ENCODE data around the gene AGT. TPM values are rescaled to one million over a fixed set of nuclear protein-coding genes. Genes with fewer than 3 reads are reported as not detected.
A peak's percentile ranks its signal among the peaks of the same experiment; 100 is the strongest.

The AGT gene
- total and polyA plus RNA-seq, 2 experiments from 2014 or later: 0.11 TPM; not detected in 1

DNA sequence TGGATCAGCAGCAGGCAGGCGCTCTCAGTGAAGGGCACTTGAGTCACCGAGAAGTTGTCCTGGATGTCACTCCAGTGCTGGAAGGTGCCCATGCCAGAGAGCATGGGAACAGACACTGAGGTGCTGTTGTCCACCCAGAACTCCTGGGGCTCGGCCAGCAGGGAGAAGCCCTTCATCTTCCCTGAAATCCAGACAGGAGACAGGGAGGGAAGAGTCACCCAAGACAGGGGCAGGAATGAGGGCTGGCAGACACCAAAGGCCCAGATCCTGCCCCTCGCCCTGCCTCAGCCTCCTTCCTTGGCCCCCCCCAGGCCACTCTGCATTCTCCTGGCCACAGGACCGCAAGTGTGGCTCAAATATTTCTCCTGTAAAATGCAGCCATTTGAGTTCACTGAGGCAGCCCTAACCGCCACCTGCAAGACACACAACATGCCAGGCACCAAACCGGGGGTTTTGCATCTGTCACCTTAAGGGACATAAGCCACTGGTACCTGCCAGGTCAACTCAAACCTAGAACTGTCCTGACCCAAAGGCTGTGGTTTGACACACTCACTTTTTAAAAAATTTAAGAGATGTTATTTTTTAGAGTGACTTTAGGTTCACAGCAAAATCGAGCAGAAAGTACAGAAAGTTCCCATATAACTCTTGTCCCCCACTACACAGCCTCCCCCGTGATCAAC is 7.8 kb downstream of the AGT start:
- no peaks in the 10 kb centered on the region for H3K79me2 ChIP-seq (replicated peaks; ENCODE audit: insufficient read depth)
- Mint-ChIP-seq H3K4me3 (no peak overlapping the region), H3K36me3 (ENCODE audit: low read depth) (no peaks in the 10 kb centered on the region), H3K4me1 (peaks cover 7% of the 10 kb centered on the region), H3K27me3 (ENCODE audit: insufficient read depth, low read depth, poor library complexity) (peaks cover 10% of the 10 kb centered on the region), H3K27ac (no peak overlapping the region), H3K9me3 (no peaks in the 10 kb centered on the region)
- no peaks in the 10 kb centered on the region for H3F3A ChIP-seq (replicated peaks; ENCODE audit: low read depth)
- H3K27me3 ChIP-seq (ENCODE audit: insufficient read depth): no peaks in the 10 kb centered on the region
- no peaks in the 10 kb centered on the region for H3K36me3 ChIP-seq (ENCODE audit: insufficient read depth)
- no peak for TF ChIP-seq REST (IDR thresholded peaks at IDR 0.05; ENCODE audit: unreplicated experiment)
- TF ChIP-seq ZNF114 (CRISPR knock-in tag; IDR thresholded peaks at IDR 0.05): no peak
- no peak for TF ChIP-seq JUNB (IDR thresholded peaks at IDR 0.05; ENCODE audit: unreplicated experiment)
- no peak for TF ChIP-seq EZH2 (IDR thresholded peaks at IDR 0.05; ENCODE audit: low read depth, unreplicated experiment)
- H3K4me1 ChIP-seq (ENCODE audit: insufficient read depth): no peaks in the 10 kb centered on the region
- H3K9me2 ChIP-seq (ENCODE audit: insufficient read depth): no peaks in the 10 kb centered on the region
- H3K4me2 ChIP-seq: no peak overlapping the region
- no peak overlapping the region for H3K27ac ChIP-seq (ENCODE audit: low read depth)
- ATAC-seq (no peak), DNase-seq (ENCODE audit: low spot score) (no peak)
- no peak overlapping the region for H3K4me3 ChIP-seq
- H2AFZ ChIP-seq: no peak overlapping the region
- no peaks in the 10 kb centered on the region for H4K20me1 ChIP-seq (replicated peaks; ENCODE audit: insufficient read depth)

GRCh38 chr1:230705289-230706019 is 8.5 kb downstream of the AGT start:
- Histone ChIP-seq H3F3A (replicated peaks; ENCODE audit: low read depth) (no peaks in the 10 kb centered on the region), H3K4me3 (no peak overlapping the region), H3K27me3 (ENCODE audit: insufficient read depth) (no peaks in the 10 kb centered on the region), H3K36me3 (ENCODE audit: insufficient read depth) (no peaks in the 10 kb centered on the region), H2AFZ (no peak overlapping the region), H3K4me1 (ENCODE audit: insufficient read depth) (no peaks in the 10 kb centered on the region), H4K20me1 (replicated peaks; ENCODE audit: insufficient read depth) (no peaks in the 10 kb centered on the region), H3K9me2 (ENCODE audit: insufficient read depth) (no peaks in the 10 kb centered on the region), H3K27ac (ENCODE audit: low read depth) (no peak overlapping the region), H3K79me2 (replicated peaks; ENCODE audit: insufficient read depth) (no peaks in the 10 kb centered on the region), H3K4me2 (no peak overlapping the region)
- no peak for TF ChIP-seq NANOG (IDR thresholded peaks at IDR 0.05; ENCODE audit: borderline replicate concordance)
- no peak for TF ChIP-seq STAT1 (IDR thresholded peaks at IDR 0.05; ENCODE audit: unreplicated experiment)
- TF ChIP-seq REST (IDR thresholded peaks at IDR 0.05; ENCODE audit: unreplicated experiment): no peak
- TF ChIP-seq POLR2AphosphoS5 (IDR thresholded peaks at IDR 0.05; ENCODE audit: low read depth): no peak
- TF ChIP-seq ZNF331 (CRISPR knock-in tag; IDR thresholded peaks at IDR 0.05; ENCODE audit: low read depth): no peak
- no peak for TF ChIP-seq EZH2 (IDR thresholded peaks at IDR 0.05; ENCODE audit: low read depth, unreplicated experiment)
- no peak for TF ChIP-seq ZNF114 (CRISPR knock-in tag; IDR thresholded peaks at IDR 0.05)
- no peak for DNase-seq (ENCODE audit: low spot score)
- Mint-ChIP-seq H3K27me3 (ENCODE audit: insufficient read depth, low read depth, poor library complexity) (peaks cover 10% of the 10 kb centered on the region), H3K9me3 (no peaks in the 10 kb centered on the region), H3K4me1 (peaks cover 7% of the 10 kb centered on the region), H3K4me3 (no peak overlapping the region), H3K27ac (no peak overlapping the region), H3K36me3 (ENCODE audit: low read depth) (no peaks in the 10 kb centered on the region)
- peak; percentile 38 for ATAC-seq
